KOPT-K1 (cell line): ENCODE results near the gene C5orf22.
A peak's percentile ranks its signal among the peaks of the same experiment; 100 is the strongest.

Experiments used
- H3K27ac ChIP-seq: fragments of 200-600 bp; sonication (generic); 2 replicates; pipeline ENCODE4 v1.5.1; 2016; ENCODE audit warnings: antibody characterized with exemption, mild to moderate bottlenecking, low read depth, low read length; ENCODE audit not compliant: poor library complexity, severe bottlenecking
- H3K36me3 ChIP-seq: fragments of 200-600 bp; sonication (generic); 2 replicates; pipeline ENCODE4 v1.5.1; 2017; ENCODE audit warnings: antibody characterized with exemption, mild to moderate bottlenecking, low read length, moderate library complexity; ENCODE audit not compliant: insufficient read depth
- H3K9me3 ChIP-seq: fragments of 200-600 bp; sonication (generic); 2 replicates; pipeline ENCODE4 v1.5.1; 2017; ENCODE audit warnings: antibody characterized with exemption, low read length, mild to moderate bottlenecking; ENCODE audit not compliant: insufficient read depth, poor library complexity, severe bottlenecking

C5orf22 gene

DNA sequence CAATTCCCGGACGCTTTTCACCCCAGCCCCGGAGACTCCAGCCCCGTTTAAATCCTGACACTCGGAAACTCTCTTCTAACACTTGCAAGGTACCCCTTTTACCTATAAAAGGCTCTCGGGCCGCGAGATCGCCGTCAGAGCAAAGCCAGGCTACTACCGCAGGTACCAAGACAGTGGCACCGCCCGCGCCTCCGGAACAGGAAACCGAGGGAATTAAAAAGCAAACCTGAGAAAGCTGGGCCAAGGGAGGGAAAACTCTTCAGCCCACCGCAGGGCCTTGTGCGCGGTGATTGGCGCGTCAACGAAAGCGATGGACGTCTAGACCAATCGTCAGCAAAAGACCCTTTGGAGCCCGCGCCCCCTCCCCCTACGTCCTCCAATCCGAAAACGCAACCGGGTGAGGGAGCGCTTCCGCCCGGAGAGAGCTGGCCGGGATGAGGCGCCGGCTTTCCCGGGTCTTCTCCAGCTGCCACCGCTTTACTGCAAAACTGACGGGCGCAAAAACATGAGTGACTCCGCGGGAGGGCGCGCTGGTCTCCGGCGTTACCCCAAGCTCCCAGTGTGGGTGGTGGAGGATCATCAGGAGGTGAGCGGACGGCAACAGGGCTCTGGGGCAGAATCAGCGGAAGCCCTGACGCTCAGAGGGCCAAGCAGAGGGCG is at the start of gene C5orf22, which contains the start of gene DROSHA:
C5orf22 (plus strand) TSS at position 414 of the 660 bp plus-strand sequence; CDS start at position 506, 92 bp downstream.
DROSHA (minus strand) TSS at position 206 of the 660 bp plus-strand sequence. CDS start 3,034 bp downstream, outside the sequence.
- no peaks in the 10 kb centered on the region for H3K9me3 ChIP-seq
- peak within 1 kb of the TSS; percentile 66 for H3K27ac ChIP-seq
- peaks cover 67% of the 10 kb centered on the region for H3K36me3 ChIP-seq

DNA sequence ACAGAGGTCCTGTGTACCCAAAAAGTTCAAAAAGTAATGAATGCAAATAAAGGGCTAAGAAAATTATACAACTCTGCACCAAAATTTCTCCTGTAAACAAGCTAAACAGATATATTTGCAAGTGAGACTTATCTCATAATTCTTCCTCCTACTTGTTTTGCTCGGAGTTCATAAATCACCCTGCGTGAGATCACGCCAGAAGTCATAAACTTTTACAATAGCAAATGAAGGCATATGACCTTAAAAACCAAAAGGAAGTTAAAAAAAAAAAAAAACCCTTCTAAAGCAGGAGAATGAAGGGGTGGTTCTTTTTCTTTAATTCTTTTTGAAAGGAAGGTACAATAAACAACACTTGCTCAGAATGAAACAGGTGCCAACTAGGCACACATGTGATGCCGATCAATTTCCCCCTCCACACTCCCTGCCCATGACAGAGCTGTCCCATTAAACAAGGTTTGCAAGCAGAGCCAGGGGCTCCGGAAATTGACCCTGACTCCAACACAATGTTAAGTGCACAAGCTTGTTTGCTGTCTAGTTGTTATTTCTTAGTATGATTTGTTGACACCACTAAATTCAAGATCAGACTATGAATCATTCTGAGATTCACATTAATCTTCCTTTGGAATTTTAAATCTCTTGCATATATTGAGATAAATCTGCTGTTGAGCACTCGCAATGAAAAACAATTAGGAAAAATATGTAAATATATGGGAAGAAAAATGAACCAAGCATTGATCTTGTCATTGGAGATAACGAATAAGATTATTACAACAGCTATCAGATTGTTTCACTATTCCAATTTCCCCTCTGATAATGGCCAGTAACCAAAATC is 46.5 kb upstream of the C5orf22 start:
- Histone ChIP-seq H3K36me3 (peaks cover 98% of the 10 kb centered on the region), H3K27ac (no peak overlapping the region), H3K9me3 (no peaks in the 10 kb centered on the region)

DNA sequence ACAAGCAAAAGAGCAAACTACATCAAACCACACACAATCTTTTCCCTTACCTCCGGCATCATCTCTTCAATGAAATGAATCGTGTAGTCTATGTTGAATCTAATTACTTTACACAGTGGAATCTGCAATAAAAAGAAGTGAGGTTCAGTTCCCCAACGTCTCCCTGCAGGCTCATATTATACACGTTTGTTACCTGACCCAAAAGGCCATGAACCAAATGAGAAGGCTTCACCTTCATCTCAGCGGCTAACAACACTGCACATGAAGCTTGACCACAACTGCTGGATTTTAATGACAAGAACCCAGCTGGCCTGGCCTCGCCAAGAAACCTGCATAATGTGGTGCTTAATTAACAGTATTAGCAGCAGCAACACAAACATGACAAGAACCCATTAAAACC is 45.7 kb upstream of the C5orf22 start:
- H3K9me3 ChIP-seq: no peaks in the 10 kb centered on the region
- H3K27ac ChIP-seq: no peak overlapping the region
- peaks cover 98% of the 10 kb centered on the region for H3K36me3 ChIP-seq

DNA sequence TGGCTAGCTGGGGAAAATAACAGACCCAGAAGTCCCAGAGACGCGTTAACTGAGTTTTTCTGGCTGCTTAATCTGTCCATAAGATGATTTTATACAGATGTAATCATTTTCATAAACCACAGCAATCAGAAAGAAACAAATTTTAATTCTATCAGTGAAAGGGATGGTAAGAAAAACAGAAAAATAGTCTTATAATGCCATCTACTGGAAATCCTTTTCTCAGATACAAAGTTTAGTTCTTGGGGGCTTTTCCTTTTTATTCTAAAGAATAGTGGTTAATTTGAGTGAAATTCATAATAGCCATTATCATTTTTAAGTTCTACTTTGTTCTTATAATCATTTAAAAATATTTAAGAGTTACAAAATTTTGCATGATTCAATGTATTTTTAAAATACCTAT is 44.6 kb upstream of the C5orf22 start:
- peaks cover 98% of the 10 kb centered on the region for H3K36me3 ChIP-seq
- no peaks in the 10 kb centered on the region for H3K9me3 ChIP-seq
- no peak overlapping the region for H3K27ac ChIP-seq

DNA sequence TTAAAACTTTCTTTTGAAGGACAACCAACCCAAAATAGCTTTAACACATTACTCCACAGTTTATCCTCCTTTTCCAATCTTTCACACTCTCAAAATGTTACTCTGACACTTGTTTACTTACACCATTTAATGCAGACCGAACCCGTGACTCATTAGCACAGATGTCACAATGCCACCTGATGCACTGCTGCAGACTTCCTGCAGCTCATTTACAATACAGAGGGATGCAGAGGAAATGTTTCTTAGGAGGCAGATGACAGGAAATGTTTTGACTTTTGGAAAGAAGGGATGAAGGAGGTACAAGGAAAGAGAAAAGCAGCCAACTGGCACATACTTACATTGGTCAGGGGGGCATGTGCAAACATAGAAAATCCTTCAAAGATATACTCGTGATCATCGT is 39.2 kb upstream of the C5orf22 start:
- H3K36me3 ChIP-seq: peaks cover 100% of the 10 kb centered on the region

DNA sequence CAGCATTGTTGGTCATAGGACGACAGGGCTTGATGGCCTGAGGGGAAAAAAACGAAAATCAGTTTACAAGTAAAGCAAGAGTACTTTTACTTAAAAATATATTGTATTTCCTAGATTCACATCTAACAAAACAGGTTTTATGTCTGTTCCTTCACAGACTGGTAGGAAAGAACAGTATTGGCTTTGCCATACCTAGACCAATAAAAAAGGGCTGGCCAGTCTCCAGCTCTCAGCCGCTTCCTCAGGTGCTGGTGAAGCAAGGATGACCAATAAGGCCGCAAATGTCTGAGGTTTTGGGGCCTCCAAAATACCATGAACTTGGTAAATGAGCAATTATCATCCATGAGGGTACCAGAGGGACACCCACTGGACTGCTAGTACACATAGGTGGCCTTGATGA is 36.8 kb upstream of the C5orf22 start:
- peaks cover 100% of the 10 kb centered on the region for H3K36me3 ChIP-seq
- H3K9me3 ChIP-seq: no peaks in the 10 kb centered on the region
- no peak overlapping the region for H3K27ac ChIP-seq

More for the DNA sequence above, 39.2 kb upstream of the C5orf22 start:
- no peaks in the 10 kb centered on the region for H3K9me3 ChIP-seq
- no peak overlapping the region for H3K27ac ChIP-seq

DNA sequence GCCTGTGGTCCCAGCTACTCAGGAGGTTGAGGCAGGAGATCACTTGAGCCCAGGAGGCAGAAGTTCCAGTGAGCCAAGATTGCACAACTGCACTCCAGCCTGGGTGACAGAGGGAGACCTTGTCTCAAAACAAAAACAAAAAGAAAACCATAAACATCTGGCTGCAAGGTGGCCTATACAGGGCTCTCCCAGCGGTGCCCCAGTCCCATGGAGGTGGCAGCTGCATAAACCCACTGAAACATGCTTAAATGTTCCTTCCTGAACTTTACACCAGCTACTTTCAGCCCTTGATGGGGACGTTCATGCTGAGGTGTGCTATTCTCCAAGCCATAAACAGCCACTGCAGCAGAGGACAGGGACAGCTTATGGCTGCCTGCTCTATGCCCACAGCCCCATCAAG is 35.8 kb upstream of the C5orf22 start:
- Histone ChIP-seq H3K9me3 (no peaks in the 10 kb centered on the region), H3K36me3 (peaks cover 100% of the 10 kb centered on the region), H3K27ac (no peak overlapping the region)

DNA sequence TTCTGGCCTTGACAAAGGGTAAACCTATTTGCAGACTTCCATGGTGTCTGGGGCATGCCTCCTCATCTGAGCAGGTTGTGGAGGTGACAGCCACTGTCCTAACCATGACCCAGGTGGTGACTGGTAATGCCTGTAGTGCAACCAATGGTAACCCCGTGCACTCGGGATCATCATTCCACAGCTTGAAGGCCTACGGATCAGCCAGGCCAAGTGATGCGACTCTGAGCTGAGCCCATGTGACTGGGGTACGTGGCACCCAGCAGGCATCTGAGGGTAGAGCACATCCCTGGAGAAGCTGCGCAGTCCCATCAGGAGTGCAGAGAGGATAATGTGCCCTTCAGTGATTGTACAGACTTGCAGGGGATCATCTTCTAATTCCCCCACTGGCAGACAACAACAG is 35.2 kb upstream of the C5orf22 start:
- Histone ChIP-seq H3K36me3 (peaks cover 100% of the 10 kb centered on the region), H3K27ac (no peak overlapping the region)

DNA sequence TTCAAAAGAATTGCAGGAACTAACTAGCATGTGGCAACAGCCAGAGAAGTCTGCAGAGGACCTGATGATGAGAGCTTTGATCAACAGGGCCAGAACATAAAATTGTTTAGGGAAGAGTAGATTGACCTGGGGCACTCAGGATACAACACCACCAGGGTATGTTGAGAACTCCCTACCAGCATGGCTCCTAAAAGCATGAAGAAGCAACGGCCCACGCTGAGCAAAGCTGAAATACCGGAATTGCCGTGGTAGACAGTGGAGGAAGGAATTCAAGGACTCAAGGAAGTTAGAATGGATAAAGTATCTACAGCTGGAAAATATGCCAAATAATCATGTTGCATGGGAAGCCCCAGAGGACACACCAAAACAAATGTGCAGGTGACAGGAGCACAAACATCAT is 31.8 kb upstream of the C5orf22 start:
- Histone ChIP-seq H3K36me3 (peaks cover 100% of the 10 kb centered on the region), H3K9me3 (no peaks in the 10 kb centered on the region), H3K27ac (no peak overlapping the region)

More for the DNA sequence above, 35.2 kb upstream of the C5orf22 start:
- no peaks in the 10 kb centered on the region for H3K9me3 ChIP-seq

DNA sequence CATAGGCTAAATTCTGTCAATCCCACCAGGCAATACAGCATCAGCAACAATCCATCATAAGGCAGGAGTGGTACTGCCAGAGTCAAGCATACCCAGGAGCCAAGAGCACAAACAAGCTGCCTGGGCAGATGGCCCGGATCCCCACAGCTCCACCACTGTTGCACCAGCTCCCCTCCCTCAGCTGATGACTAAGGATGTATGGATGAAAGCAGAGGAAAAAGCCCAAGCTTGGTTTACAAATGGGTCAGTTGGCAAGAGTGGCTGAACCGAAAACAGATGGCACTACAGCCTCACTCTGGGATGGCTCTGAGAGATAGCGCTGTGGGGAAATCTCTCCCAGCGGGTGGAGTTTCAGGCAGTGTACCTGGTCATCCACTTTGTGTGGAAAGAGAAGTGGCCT is 29.6 kb upstream of the C5orf22 start:
- Histone ChIP-seq H3K9me3 (no peaks in the 10 kb centered on the region), H3K27ac (no peak overlapping the region), H3K36me3 (peaks cover 99% of the 10 kb centered on the region)

DNA sequence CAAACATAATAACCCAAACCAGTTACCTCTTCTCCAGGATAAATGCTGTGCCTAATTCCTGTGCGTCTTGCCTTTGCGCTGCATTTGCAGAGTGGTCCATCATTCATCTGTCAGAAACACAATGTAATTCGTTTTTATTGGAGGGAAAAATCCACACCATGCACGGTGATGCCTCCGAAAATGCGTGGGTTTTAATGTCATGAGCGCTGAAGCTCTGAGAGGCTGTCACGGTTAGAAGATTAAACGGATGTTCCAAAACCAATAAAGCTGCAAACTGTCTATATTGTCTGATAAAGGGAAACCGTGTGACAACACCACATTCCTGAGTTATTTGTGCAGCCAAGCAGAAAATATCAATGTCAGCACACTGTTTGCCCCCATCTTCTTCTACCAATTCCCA is 27.6 kb upstream of the C5orf22 start:
- Histone ChIP-seq H3K36me3 (peaks cover 98% of the 10 kb centered on the region), H3K9me3 (no peaks in the 10 kb centered on the region), H3K27ac (no peak overlapping the region)

DNA sequence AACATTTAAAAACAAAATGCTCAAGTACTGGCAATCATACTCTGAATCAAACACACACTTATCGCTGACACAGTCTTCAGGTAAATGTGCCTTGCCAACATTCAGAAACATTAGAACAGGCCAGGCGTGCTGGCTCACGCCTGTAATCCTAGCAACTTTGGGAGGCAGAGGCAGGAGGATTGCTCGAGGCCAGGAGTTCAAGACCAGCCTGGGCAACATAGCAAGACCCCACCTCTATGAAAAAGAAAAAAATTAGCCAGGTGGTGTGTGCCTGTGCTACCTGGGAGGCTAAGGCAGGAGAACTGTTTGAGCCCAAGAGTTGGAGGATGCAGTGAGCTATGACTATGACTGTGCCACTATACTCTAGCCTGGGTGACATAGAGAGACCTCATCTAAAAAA is 20.8 kb upstream of the C5orf22 start:
- no peaks in the 10 kb centered on the region for H3K9me3 ChIP-seq
- H3K27ac ChIP-seq: no peak overlapping the region
- peaks cover 98% of the 10 kb centered on the region for H3K36me3 ChIP-seq

DNA sequence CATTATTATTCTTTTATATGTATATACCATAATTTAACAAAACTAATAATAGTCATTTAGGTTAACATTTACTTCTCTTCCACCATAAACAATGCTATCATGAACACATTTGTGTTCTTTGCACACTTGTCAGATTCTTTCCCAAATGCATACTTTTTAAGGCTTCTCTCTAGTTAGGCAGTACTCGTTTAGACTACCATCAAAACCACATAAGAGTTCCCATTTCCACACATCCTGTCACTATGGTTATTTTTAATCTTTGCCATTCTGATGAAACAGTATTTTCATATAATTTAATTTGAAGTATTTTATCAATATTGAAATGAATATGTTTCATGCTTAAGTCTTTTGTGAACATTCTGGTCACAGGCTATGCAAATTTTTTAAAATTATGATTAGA is 15.3 kb upstream of the C5orf22 start:
- Histone ChIP-seq H3K36me3 (peaks cover 87% of the 10 kb centered on the region), H3K27ac (no peak overlapping the region), H3K9me3 (no peaks in the 10 kb centered on the region)

DNA sequence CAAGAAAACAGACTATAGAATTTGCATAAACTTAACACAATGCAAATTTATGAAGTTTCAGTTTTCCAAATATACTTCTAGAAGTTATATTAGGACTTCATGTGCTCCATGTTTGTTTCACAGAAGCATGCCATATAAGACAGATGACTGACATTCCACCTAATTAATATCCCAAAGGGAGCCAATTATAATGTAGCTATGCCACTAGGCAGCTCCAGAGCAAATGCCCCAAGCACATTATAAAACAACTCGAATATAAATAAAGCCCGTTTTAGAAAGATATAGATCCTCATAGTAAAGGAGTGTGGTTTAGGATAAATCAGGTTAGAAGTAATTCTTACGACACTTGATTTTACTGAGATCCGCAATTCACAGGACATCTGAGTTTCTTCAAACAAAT is 9.1 kb upstream of the C5orf22 start:
- Histone ChIP-seq H3K27ac (no peak overlapping the region), H3K9me3 (no peaks in the 10 kb centered on the region), H3K36me3 (peaks cover 97% of the 10 kb centered on the region)

DNA sequence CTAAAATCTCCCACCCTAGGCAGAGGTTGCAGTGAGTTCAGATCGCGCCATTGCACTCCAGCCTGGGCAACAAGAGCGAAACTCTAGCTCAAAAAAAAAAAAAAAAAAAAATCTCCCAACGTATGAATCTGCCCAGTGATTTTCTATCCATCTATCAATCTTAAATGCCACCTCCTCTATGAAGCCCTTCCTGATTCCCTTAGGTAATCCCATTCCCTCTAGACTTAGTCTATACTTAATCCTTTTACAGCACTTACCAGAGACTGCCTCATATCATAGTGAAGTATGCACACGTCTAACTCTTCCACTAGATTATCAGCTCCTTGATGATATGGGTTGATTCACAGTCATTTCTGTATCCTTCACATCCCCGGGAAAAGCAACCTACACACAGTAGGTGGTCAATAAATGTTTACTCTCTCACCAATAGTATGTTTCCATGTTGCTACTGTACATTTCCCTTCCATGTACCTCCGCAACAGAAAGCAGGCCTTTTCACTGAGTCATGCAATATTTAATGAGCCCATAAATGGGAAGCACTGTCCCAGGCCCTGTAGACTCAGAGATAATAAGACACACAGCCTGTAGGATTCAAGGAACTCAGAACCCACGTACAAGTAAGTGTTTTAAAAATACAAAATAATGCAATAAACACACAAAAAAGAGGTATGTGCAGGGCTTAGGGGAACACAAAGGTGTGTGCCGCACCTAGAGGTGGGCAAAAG is 1.4 kb upstream of the C5orf22 start:
- H3K36me3 ChIP-seq: peaks cover 68% of the 10 kb centered on the region
- H3K27ac ChIP-seq: peak overlapping the region; percentile 66
- no peaks in the 10 kb centered on the region for H3K9me3 ChIP-seq
